OCI-LY7 (cell line): ENCODE measurements around the gene EXOC6B. TPM values are rescaled to one million over a fixed set of nuclear protein-coding genes. Genes with fewer than 3 reads are reported as not detected.

Source experiments
- BruUV-seq: library from RNA; stranded (reverse); fragments of 400-500 nt; replicated peaks from 2 replicates; lab custom pipeline; 2021; lab: Mats Ljungman, UMichigan
- CTCF ChIA-PET: fragments of 300-600 bp; sonication (Branson Sonifier 250); formaldehyde crosslinking; loops from one replicate; lab custom pipeline; 2022; ENCODE audit warnings: antibody characterized with exemption; ENCODE audit not compliant: unreplicated experiment; lab: Charles Lee
- POLR2A ChIA-PET: fragments of 300-600 bp; sonication (Branson Sonifier 250); formaldehyde crosslinking; loops from one replicate; lab custom pipeline; 2022; ENCODE audit warnings: antibody characterized with exemption; lab: Charles Lee
- DNase-seq: peaks from one replicate; pipeline ENCODE4 v3.0.0-alpha.2; 2015; ENCODE audit warnings: low spot score
- H2AFZ ChIP-seq: fragments of 200-600 bp; sonication (generic), shearing (Covaris generic); 2 replicates; pipeline ENCODE4 v1.6.1; 2014; ENCODE audit warnings: mild to moderate bottlenecking, antibody characterized with exemption, low read length, moderate library complexity
- H3K27ac ChIP-seq: fragments of 200-600 bp; sonication (generic); 2 replicates; pipeline ENCODE4 v1.5.1; 2014; ENCODE audit warnings: mixed run types, low read depth, mild to moderate bottlenecking, moderate library complexity, low read length, inconsistent platforms; ENCODE audit not compliant: poor library complexity, severe bottlenecking
- H3K36me3 ChIP-seq: fragments of 200-600 bp; sonication (generic); 2 replicates; pipeline ENCODE4 v1.6.1; 2014; ENCODE audit warnings: mild to moderate bottlenecking, antibody characterized with exemption, low read length, moderate library complexity, mixed read lengths; ENCODE audit not compliant: insufficient read depth
- H3K4me1 ChIP-seq: fragments of 200-600 bp; sonication (generic); 2 replicates; pipeline ENCODE4 v1.5.1; 2014; ENCODE audit warnings: mild to moderate bottlenecking, low read length; ENCODE audit not compliant: insufficient read depth, poor library complexity, severe bottlenecking
- H3K4me2 ChIP-seq: fragments of 200-600 bp; sonication (generic); 2 replicates; pipeline ENCODE4 v1.6.1; 2014; ENCODE audit warnings: mild to moderate bottlenecking, low read length
- H3K4me3 ChIP-seq: fragments of 200-600 bp; sonication (generic); 2 replicates; pipeline ENCODE4 v1.5.1; 2014; ENCODE audit warnings: mild to moderate bottlenecking, low read depth, low read length; ENCODE audit not compliant: poor library complexity, severe bottlenecking
- H3K79me2 ChIP-seq: fragments of 200-600 bp; sonication (generic); 2 replicates; pipeline ENCODE4 v1.6.1; 2016; ENCODE audit warnings: low read depth, mild to moderate bottlenecking, low read length, moderate library complexity, mixed read lengths; ENCODE audit not compliant: insufficient read depth
- H3K9me2 ChIP-seq: fragments of 200-600 bp; sonication (generic); 2 replicates; pipeline ENCODE4 v1.6.1; 2016; ENCODE audit warnings: mild to moderate bottlenecking, low read length, mixed read lengths; ENCODE audit not compliant: insufficient read depth
- H3K9me3 ChIP-seq: fragments of 200-600 bp; sonication (generic); 2 replicates; pipeline ENCODE4 v1.6.1; 2014; ENCODE audit warnings: mild to moderate bottlenecking, mixed run types, low read length, mixed read lengths
- H4K20me1 ChIP-seq: fragments of 200-600 bp; sonication (generic); 2 replicates; pipeline ENCODE4 v1.6.1; 2014; ENCODE audit warnings: mild to moderate bottlenecking, antibody characterized with exemption, low read length, moderate library complexity, mixed read lengths; ENCODE audit not compliant: insufficient read depth
- EZH2phosphoT487 ChIP-seq: fragments of 200-600 bp; sonication (generic); IDR thresholded peaks from 2 replicates; pipeline ENCODE4 v1.6.1; 2018; ENCODE audit warnings: low read depth, borderline replicate concordance, mild to moderate bottlenecking, mixed run types, antibody characterized with exemption, low read length, moderate library complexity, mixed read lengths
- intact Hi-C: fragments of 100-400 bp; cut with micrococcal nuclease; formaldehyde crosslinking; loops from one replicate; pipeline ENCODE4 v1.10.0; 2022; ENCODE audit not compliant: unreplicated experiment
- total RNA-seq, 2 experiments: library from RNA; depleted of rRNA in 1 of 2; stranded (reverse); fragments of >200 nt in 1 of 2; shearing (Covaris generic) in 1 of 2; gene quantifications; 2 replicates each; pipeline ENCODE4 v1.2.3, GENCODE V29; 2014 to 2022
- TF ChIP-seq, protein P1 (sequence below): fragments of 200-600 bp; sonication (generic); conservative IDR thresholded peaks from 2 replicates; pipeline ENCODE4 v1.5.1; 2014; ENCODE audit warnings: mild to moderate bottlenecking, antibody characterized with exemption, low read length, moderate library complexity, mixed read lengths

EXOC6B gene
- total RNA-seq, 2 experiments from 2014 or later = 5.1 TPM; not detected in 1

DNA sequence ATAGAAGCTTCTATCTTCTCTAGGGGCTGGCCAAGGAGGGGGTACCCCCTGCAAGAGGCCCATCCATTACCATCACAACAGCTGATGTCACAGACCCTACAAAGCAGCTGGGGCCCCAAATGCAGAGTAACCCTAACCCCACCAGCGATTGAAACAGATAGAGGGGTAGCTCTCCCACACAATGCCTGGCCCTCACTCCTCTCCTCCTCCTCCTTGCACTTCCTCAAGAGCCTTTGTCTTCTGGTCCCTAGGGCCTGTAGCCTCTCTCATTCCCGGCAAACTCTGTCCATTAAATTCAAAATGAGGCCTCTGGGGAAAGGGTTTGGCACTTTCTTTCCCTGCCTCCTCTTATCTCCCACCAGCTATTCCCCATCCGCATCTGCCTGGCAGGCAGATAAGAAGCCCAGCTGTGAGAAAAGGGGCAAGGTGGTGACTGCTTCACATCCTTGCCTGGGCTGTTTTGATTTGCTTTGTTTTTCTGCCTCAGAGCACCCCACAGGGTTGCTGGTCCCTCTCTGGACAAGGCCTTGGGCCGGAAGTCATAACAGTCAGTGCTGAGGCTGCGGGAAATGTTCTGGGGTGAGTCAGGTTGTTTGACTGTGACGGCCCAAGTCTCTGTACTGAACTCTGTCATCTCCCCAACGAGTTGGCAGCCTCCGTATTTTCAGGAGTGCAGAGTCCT, 652.1 kb downstream of the EXOC6B start:
- intact Hi-C loops = no loop called here
- BruUV-seq = no TSS peak
- TF ChIP-seq, protein P1, sequence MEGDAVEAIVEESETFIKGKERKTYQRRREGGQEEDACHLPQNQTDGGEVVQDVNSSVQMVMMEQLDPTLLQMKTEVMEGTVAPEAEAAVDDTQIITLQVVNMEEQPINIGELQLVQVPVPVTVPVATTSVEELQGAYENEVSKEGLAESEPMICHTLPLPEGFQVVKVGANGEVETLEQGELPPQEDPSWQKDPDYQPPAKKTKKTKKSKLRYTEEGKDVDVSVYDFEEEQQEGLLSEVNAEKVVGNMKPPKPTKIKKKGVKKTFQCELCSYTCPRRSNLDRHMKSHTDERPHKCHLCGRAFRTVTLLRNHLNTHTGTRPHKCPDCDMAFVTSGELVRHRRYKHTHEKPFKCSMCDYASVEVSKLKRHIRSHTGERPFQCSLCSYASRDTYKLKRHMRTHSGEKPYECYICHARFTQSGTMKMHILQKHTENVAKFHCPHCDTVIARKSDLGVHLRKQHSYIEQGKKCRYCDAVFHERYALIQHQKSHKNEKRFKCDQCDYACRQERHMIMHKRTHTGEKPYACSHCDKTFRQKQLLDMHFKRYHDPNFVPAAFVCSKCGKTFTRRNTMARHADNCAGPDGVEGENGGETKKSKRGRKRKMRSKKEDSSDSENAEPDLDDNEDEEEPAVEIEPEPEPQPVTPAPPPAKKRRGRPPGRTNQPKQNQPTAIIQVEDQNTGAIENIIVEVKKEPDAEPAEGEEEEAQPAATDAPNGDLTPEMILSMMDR = no peak
- TF ChIP-seq EZH2phosphoT487 = no peak
- Histone ChIP-seq H3K4me2 (no peak overlapping the region), H3K9me2 (no peaks in the 10 kb centered on the region), H3K9me3 (no peaks in the 10 kb centered on the region), H2AFZ (no peak overlapping the region), H3K36me3 (no peaks in the 10 kb centered on the region), H3K79me2 (no peaks in the 10 kb centered on the region), H3K4me3 (no peak overlapping the region), H3K27ac (no peak overlapping the region), H3K4me1 (no peaks in the 10 kb centered on the region), H4K20me1 (no peaks in the 10 kb centered on the region)
- CTCF ChIA-PET = no interaction called here
- POLR2A ChIA-PET = no interaction called here
- DNase-seq = no peak

DNA sequence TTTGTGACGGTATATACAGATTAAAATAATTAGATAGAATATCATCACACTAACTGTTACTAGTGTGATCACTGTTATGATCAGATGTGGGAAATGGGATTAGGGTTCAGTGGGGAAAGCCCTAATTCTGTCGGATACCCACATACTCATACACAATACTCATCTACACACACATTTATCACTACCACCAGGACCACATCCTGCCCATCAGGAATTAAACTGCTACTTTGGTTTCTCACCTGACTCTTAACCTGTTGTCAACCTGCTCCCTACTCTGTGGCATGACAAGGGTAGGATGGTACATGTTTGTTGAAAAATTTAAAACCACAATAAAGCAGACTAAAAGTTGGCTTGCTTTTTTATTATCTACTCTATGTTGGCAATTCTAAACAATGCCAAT, 653.4 kb downstream of the EXOC6B start:
- intact Hi-C loops = no loop called here
- Histone ChIP-seq H3K4me2 (no peak overlapping the region), H3K36me3 (no peaks in the 10 kb centered on the region), H2AFZ (no peak overlapping the region), H3K4me3 (no peak overlapping the region), H3K4me1 (no peaks in the 10 kb centered on the region), H3K79me2 (no peaks in the 10 kb centered on the region), H3K9me2 (no peaks in the 10 kb centered on the region), H3K27ac (no peak overlapping the region), H3K9me3 (no peaks in the 10 kb centered on the region), H4K20me1 (no peaks in the 10 kb centered on the region)
- TF ChIP-seq EZH2phosphoT487 = no peak
- TF ChIP-seq, protein P1 = no peak
- ChIA-PET POLR2A (no interaction called here), CTCF (no interaction called here)
- no peak for DNase-seq
- BruUV-seq = no TSS peak

DNA sequence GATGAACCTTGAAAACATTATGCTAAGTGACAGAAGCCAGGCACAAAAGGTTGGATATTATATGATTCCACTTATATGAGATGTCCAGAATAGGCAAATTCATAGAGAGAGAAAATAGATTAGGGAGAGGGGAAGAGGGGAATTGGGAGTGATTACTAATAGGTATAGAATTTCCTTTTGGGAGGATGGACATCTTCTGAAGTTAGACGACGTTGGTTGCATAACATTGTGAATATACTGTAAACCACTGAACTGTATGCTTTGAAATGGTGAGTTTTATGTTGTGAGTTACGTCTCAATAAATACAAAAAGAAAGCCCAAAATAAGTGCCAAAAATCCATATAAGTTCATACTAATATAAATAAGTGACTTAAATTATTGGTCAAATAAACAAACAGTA, 659.6 kb downstream of the EXOC6B start:
- no peak for DNase-seq
- Histone ChIP-seq H3K4me1 (no peaks in the 10 kb centered on the region), H3K9me3 (no peaks in the 10 kb centered on the region), H3K79me2 (no peaks in the 10 kb centered on the region), H3K36me3 (no peaks in the 10 kb centered on the region), H3K9me2 (no peaks in the 10 kb centered on the region), H2AFZ (no peak overlapping the region), H3K4me3 (no peak overlapping the region), H3K27ac (no peak overlapping the region), H3K4me2 (no peak overlapping the region), H4K20me1 (no peaks in the 10 kb centered on the region)
- ChIA-PET POLR2A (no interaction called here), CTCF (no interaction called here)
- TF ChIP-seq EZH2phosphoT487 = no peak
- TF ChIP-seq, protein P1 = no peak
- intact Hi-C loops = no loop called here
- BruUV-seq = no TSS peak
